GM18861 (cell line): Measurements from ENCODE around the gene ARHGEF39.
A peak's percentile ranks its signal among the peaks of the same experiment; 100 is the strongest.

ENCODE experiments used
- ATAC-seq: cut with Tn5 transposase; IDR thresholded peaks from one replicate; pipeline ENCODE4 v1.9.1; 2021; ENCODE audit not compliant: unreplicated experiment

ARHGEF39 gene

GRCh38 chr9:35679091-35679490 lies 14.1 kb upstream of the ARHGEF39 start:
- ATAC-seq = no peak

GRCh38 chr9:35675732-35676392 lies 10.9 kb upstream of the ARHGEF39 start:
- ATAC-seq = no peak

- no peak for ATAC-seq
Measured at GRCh38 chr9:35675204-35675603, 10.2 kb upstream of the ARHGEF39 start.

- no peak for ATAC-seq
Measured at GRCh38 chr9:35674025-35674361, 9.0 kb upstream of the ARHGEF39 start.

- ATAC-seq = no peak
Measured at GRCh38 chr9:35673132-35674024, 8.4 kb upstream of the ARHGEF39 start, which contains the start of gene CA9. Gene CA9, plus strand, starts transcription at chr9:35673928. Its CDS starts 32 bp downstream, at chr9:35673960.

GRCh38 chr9:35669331-35670145 lies 4.5 kb upstream of the ARHGEF39 start:
- no peak for ATAC-seq

GRCh38 chr9:35667939-35668338 lies 2.9 kb upstream of the ARHGEF39 start:
- ATAC-seq = no peak

- no peak for ATAC-seq
Measured at GRCh38 chr9:35666549-35666948, 1.6 kb upstream of the ARHGEF39 start.

- no peak for ATAC-seq
Measured at GRCh38 chr9:35666045-35666444, 1.1 kb upstream of the ARHGEF39 start.

GRCh38 chr9:35665471-35665818 lies 450 bp upstream of the ARHGEF39 start:
- no peak for ATAC-seq

- ATAC-seq = no peak
Measured at GRCh38 chr9:35662437-35662836, 2.6 kb downstream of the ARHGEF39 start.

GRCh38 chr9:35661756-35662350 lies 3.1 kb downstream of the ARHGEF39 start:
- no peak for ATAC-seq

- no peak for ATAC-seq
Measured at GRCh38 chr9:35660966-35661415, 4.0 kb downstream of the ARHGEF39 start.

- ATAC-seq = no peak
Measured at GRCh38 chr9:35659340-35659739, 5.7 kb downstream of the ARHGEF39 start.

- ATAC-seq = no peak
Measured at GRCh38 chr9:35658968-35659220, 6.1 kb downstream of the ARHGEF39 start.

GRCh38 chr9:35658137-35658967 lies 6.6 kb downstream of the ARHGEF39 start, which contains the start of gene CCDC107:
Gene CCDC107, plus strand, starts transcription at chr9:35658292. Its CDS starts 88 bp downstream, at chr9:35658380.
- ATAC-seq = peak; percentile 41

- peak; percentile 80 for ATAC-seq
Measured at GRCh38 chr9:35657546-35658136, 7.4 kb downstream of the ARHGEF39 start, which contains the start of gene RMRP. Gene RMRP, minus strand, starts transcription at chr9:35658019.

GRCh38 chr9:35656831-35657545 lies 8.0 kb downstream of the ARHGEF39 start:
- ATAC-seq = no peak

- ATAC-seq = no peak
Measured at GRCh38 chr9:35656348-35656747, 8.6 kb downstream of the ARHGEF39 start.
